ENCODE measurements around the gene MCF2L. TPM values are rescaled to one million over a fixed set of nuclear protein-coding genes. Genes with fewer than 3 reads are reported as not detected.

The MCF2L gene
- total RNA-seq, 2 experiments from 2014 or later: 1.6 to 2.8 TPM

- CTCF ChIA-PET: no interaction called here
- H3K27ac Mint-ChIP-seq: no peak overlapping the region
- no peaks in the 10 kb centered on the region for H3K4me1 Mint-ChIP-seq
- H3K4me3 Mint-ChIP-seq: no peak overlapping the region
- H3K9me3 Mint-ChIP-seq (ENCODE audit: low read depth): no peaks in the 10 kb centered on the region
- no peaks in the 10 kb centered on the region for H3K36me3 Mint-ChIP-seq
- no peaks in the 10 kb centered on the region for H3K27me3 Mint-ChIP-seq
- ATAC-seq (no peak), DNase-seq (no peak)
These were observed 115.3 kb downstream of the MCF2L start for GRCh38 chr13:113084094-113084942.

GRCh38 chr13:113084943-113085540, 116.0 kb downstream of the MCF2L start:
- DNase-seq (no peak), ATAC-seq (no peak)
- CTCF ChIA-PET: no interaction called here

GRCh38 chr13:113086031-113086750, 117.2 kb downstream of the MCF2L start:
- CTCF ChIA-PET: no interaction called here
- H3K36me3 Mint-ChIP-seq: no peaks in the 10 kb centered on the region
- no peaks in the 10 kb centered on the region for H3K4me1 Mint-ChIP-seq
- DNase-seq (no peak), ATAC-seq (no peak)
- H3K27ac Mint-ChIP-seq: no peak overlapping the region
- no peaks in the 10 kb centered on the region for H3K9me3 Mint-ChIP-seq (ENCODE audit: low read depth)
- no peaks in the 10 kb centered on the region for H3K27me3 Mint-ChIP-seq
- H3K4me3 Mint-ChIP-seq: no peak overlapping the region

More at GRCh38 chr13:113084943-113085540, 116.0 kb downstream of the MCF2L start:
- Mint-ChIP-seq H3K36me3 (no peaks in the 10 kb centered on the region), H3K27me3 (no peaks in the 10 kb centered on the region), H3K9me3 (ENCODE audit: low read depth) (no peaks in the 10 kb centered on the region), H3K4me1 (no peaks in the 10 kb centered on the region), H3K27ac (no peak overlapping the region), H3K4me3 (no peak overlapping the region)

- no peak overlapping the region for H3K4me3 Mint-ChIP-seq
- no peak overlapping the region for H3K27ac Mint-ChIP-seq
- ATAC-seq: no peak
- H3K36me3 Mint-ChIP-seq: no peaks in the 10 kb centered on the region
- CTCF ChIA-PET: no interaction called here
- H3K27me3 Mint-ChIP-seq: no peaks in the 10 kb centered on the region
- no peak for DNase-seq
- H3K9me3 Mint-ChIP-seq (ENCODE audit: low read depth): no peaks in the 10 kb centered on the region
- no peaks in the 10 kb centered on the region for H3K4me1 Mint-ChIP-seq
These were observed 118.2 kb downstream of the MCF2L start for GRCh38 chr13:113086991-113087922.

GRCh38 chr13:113087923-113088690, 119.1 kb downstream of the MCF2L start:
- H3K36me3 Mint-ChIP-seq: no peaks in the 10 kb centered on the region
- DNase-seq (no peak), ATAC-seq (no peak)
- no peaks in the 10 kb centered on the region for H3K27me3 Mint-ChIP-seq
- H3K27ac Mint-ChIP-seq: no peak overlapping the region
- no peak overlapping the region for H3K4me3 Mint-ChIP-seq
- CTCF ChIA-PET: no interaction called here
- H3K4me1 Mint-ChIP-seq: no peaks in the 10 kb centered on the region
- H3K9me3 Mint-ChIP-seq (ENCODE audit: low read depth): no peaks in the 10 kb centered on the region

DNA sequence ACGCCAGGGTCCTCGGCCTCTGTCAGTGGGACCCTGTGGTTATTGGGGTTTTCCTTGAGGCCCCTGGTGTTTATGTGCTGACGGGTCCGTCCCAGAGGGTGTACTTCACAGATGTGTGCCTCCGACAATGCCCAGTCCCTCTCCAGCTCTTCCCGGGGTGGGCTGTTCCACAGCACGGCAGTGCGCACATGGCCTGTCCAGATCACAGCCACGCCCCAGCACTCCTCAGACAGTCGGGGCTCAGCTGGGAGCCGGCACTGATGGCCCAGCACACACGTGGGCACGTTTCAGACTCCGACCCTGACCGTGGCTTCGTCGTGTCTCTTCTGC, 119.6 kb downstream of the MCF2L start:
- no peak overlapping the region for H3K27ac Mint-ChIP-seq
- H3K4me3 Mint-ChIP-seq: no peak overlapping the region
- H3K27me3 Mint-ChIP-seq: no peaks in the 10 kb centered on the region
- H3K4me1 Mint-ChIP-seq: no peaks in the 10 kb centered on the region
- ATAC-seq (no peak), DNase-seq (no peak)
- H3K9me3 Mint-ChIP-seq (ENCODE audit: low read depth): no peaks in the 10 kb centered on the region
- no peaks in the 10 kb centered on the region for H3K36me3 Mint-ChIP-seq
- CTCF ChIA-PET: no interaction called here

DNA sequence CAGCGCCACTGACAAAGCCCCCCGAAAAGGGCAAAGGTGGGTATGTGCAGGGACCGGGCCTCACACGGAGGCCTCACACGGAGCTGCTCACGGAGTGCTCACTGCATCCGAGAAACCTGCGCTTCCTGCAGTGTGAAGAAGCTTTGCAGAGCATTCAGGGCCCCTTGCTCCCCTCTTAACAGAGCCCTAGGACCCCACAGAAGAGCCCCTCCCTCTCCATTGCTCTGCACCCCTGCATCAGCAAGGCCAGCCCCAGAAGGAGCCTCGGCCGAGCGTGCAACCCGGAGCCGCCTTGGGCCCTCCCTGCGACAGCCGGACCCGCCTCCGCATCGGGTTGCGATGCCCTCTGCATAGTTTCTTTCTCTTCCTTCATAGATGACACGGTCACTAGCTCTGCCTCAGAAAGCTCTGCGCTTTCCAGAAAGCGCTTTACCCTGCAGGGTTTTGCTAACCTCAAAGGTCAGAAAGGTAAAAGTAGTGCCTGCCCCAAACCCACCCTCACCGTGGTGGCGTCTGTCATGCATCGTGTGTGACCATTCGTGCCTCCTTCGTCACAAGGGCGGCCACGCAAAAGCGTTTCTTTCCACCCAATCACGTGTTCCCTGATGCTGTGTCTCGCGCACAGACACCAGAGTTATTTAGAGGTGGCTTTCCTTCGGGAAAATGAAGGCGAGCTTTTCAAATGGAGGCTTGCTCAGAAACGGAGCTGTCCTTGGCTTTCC, 120.8 kb downstream of the MCF2L start:
- ATAC-seq (no peak), DNase-seq (no peak)
- Mint-ChIP-seq H3K4me3 (no peak overlapping the region), H3K27ac (no peak overlapping the region), H3K27me3 (no peaks in the 10 kb centered on the region), H3K4me1 (no peaks in the 10 kb centered on the region), H3K36me3 (no peaks in the 10 kb centered on the region), H3K9me3 (ENCODE audit: low read depth) (no peaks in the 10 kb centered on the region)
- CTCF ChIA-PET: no interaction called here

- no peaks in the 10 kb centered on the region for H3K36me3 Mint-ChIP-seq
- no peaks in the 10 kb centered on the region for H3K4me1 Mint-ChIP-seq
- no peak overlapping the region for H3K4me3 Mint-ChIP-seq
- CTCF ChIA-PET: no interaction called here
- no peaks in the 10 kb centered on the region for H3K9me3 Mint-ChIP-seq (ENCODE audit: low read depth)
- ATAC-seq: no peak
- H3K27me3 Mint-ChIP-seq: no peaks in the 10 kb centered on the region
- DNase-seq: no peak
- no peak overlapping the region for H3K27ac Mint-ChIP-seq
These were observed 121.4 kb downstream of the MCF2L start for GRCh38 chr13:113090415-113090770.

DNA sequence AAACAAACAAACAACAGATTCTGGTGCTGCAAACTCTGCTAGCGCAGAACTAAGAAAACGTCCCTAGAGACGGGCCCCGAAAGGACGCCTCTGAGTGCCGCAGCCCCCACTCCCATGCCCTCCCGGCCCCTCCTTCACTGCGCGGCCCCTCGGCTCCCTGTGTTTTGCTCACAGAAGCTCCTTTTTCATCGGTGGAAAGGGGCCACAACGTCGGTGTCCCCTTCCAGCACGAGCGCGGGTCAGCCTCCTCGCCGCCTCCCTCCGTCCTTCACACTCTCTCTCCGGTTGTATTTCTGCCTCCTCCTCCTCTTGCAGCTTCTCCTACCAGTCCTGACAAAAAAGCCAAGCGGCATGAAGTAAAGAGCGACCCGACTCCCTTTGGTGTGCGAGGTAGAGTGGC, 121.8 kb downstream of the MCF2L start:
- DNase-seq (no peak), ATAC-seq (no peak)
- CTCF ChIA-PET: no interaction called here
- H3K4me3 Mint-ChIP-seq: no peak overlapping the region
- no peaks in the 10 kb centered on the region for H3K9me3 Mint-ChIP-seq (ENCODE audit: low read depth)
- no peaks in the 10 kb centered on the region for H3K36me3 Mint-ChIP-seq
- H3K27me3 Mint-ChIP-seq: no peaks in the 10 kb centered on the region
- no peak overlapping the region for H3K27ac Mint-ChIP-seq
- no peaks in the 10 kb centered on the region for H3K4me1 Mint-ChIP-seq

DNA sequence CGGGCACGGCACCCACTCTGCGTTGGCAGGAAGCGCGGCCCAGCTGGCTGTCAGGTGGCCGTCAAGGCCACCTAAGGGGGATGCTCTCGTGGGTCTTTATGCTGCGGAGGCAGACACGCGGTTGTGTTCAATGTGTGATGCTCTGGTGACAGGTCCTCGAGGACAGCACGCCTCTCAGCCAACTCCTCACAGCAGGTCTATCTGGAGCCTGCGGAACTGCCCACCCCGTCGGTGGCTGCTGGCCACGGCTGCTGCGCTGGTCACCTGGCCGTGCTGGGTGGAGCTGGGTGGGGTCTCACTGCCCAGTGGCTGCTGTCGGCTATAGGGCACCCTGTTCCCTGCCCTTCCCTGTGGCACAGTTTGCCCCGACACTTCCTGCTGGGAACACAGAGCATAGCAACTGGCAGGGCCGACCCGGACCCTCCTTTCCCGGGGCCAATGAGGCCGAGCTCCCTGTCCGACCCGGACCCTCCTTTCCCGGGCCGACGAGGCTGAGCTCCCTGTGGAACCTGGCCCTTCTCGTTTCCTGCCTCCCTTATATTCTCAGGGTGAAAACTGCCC, 122.3 kb downstream of the MCF2L start:
- CTCF ChIA-PET: no interaction called here
- H3K27ac Mint-ChIP-seq: no peak overlapping the region
- no peak for ATAC-seq
- DNase-seq: no peak
- H3K9me3 Mint-ChIP-seq (ENCODE audit: low read depth): no peaks in the 10 kb centered on the region
- H3K4me1 Mint-ChIP-seq: no peaks in the 10 kb centered on the region
- H3K4me3 Mint-ChIP-seq: no peak overlapping the region
- H3K36me3 Mint-ChIP-seq: no peaks in the 10 kb centered on the region
- no peaks in the 10 kb centered on the region for H3K27me3 Mint-ChIP-seq

DNA sequence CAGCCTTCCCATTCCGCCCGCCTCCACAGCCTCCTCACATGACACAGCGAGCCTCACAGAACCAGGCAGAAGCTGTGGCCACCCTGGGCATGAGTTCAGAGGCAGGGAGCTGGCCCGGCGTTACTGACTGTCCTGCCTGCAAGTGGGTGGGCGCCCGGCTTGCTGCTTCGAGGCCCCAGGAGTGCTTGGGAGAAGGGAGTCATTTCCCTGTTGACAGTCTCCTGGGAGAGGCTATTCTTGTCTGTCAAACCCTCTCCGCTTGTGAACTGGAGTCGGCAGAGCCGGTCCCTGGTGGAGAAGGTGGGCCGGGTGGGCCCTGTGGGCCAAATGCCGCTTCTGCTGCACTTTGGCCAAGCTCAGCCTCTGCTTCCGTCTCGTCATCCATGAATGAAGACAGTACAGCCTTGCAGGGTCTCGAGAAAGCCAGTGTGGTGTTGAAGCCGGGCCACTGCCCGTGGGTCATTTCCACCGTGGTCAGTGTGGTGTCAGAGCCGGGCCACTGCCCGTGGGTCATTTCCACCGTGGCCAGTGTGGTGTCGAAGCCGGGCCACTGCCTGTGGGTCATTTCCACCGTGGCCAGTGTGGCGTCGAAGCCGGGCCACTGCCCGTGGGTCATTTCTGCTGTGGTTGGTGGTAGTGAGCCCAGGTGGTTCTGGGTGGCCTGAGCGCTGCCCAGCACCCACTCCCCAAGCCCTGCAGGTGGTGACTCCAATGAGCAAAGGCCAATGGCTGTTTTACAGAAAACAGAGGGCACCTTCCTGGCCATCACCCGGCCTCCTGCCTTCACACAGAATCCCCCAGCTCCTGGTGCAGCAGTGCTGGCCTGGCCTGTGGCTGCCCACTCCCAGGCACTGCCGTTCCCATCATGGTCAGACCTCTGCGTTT, 123.1 kb downstream of the MCF2L start:
- CTCF ChIA-PET: no interaction called here
- Mint-ChIP-seq H3K4me3 (no peak overlapping the region), H3K4me1 (no peaks in the 10 kb centered on the region), H3K27ac (no peak overlapping the region), H3K9me3 (ENCODE audit: low read depth) (no peaks in the 10 kb centered on the region), H3K27me3 (no peaks in the 10 kb centered on the region), H3K36me3 (no peaks in the 10 kb centered on the region)
- DNase-seq: no peak
- ATAC-seq: no peak
